Fibroblast of the aortic adventitia (primary cell): ENCODE results near the gene DSCAML1. TPM values are rescaled to one million over a fixed set of nuclear protein-coding genes. Genes with fewer than 3 reads are reported as not detected.

Experiments
- DNase-seq: peaks from one replicate; pipeline ENCODE4 v3.0.0-alpha.2; 2010; ENCODE audit warnings: low read depth
- H3K4me3 ChIP-seq: 2 replicates; pipeline ENCODE4 v1.5.1; 2011; ENCODE audit warnings: low read depth, mild to moderate bottlenecking, control low read depth, low read length, moderate library complexity
- CTCF ChIP-seq: IDR thresholded peaks from 2 replicates; pipeline ENCODE4 v1.5.1; 2011; ENCODE audit warnings: mild to moderate bottlenecking, low read length, control low read depth, inconsistent platforms; ENCODE audit not compliant: insufficient read depth
- total RNA-seq: library from RNA; depleted of rRNA; stranded (reverse); fragments of >200 nt; gene quantifications from 2 replicates; pipeline ENCODE4 v1.2.3, GENCODE V29; 2012; ENCODE audit warnings: low replicate concordance

The DSCAML1 gene
- total RNA-seq, 1 donor: not detected

GRCh38 chr11:117532568-117532967 lies 264.4 kb downstream of the DSCAML1 start:
- H3K4me3 ChIP-seq: no peak overlapping the region
- TF ChIP-seq CTCF: no peak
- DNase-seq: no peak

- DNase-seq: no peak
- H3K4me3 ChIP-seq: no peak overlapping the region
- no peak for TF ChIP-seq CTCF
These were observed 267.2 kb downstream of the DSCAML1 start for GRCh38 chr11:117529816-117530215.

- no peak overlapping the region for H3K4me3 ChIP-seq
- TF ChIP-seq CTCF: no peak
- no peak for DNase-seq
These were observed 268.8 kb downstream of the DSCAML1 start for GRCh38 chr11:117528097-117528721.

- DNase-seq: no peak
- no peak overlapping the region for H3K4me3 ChIP-seq
- TF ChIP-seq CTCF: no peak
These were observed 269.7 kb downstream of the DSCAML1 start for GRCh38 chr11:117527271-117527670.

GRCh38 chr11:117525866-117526542 lies 271.0 kb downstream of the DSCAML1 start:
- no peak for TF ChIP-seq CTCF
- no peak overlapping the region for H3K4me3 ChIP-seq
- DNase-seq: no peak

GRCh38 chr11:117524468-117525183 lies 272.4 kb downstream of the DSCAML1 start:
- no peak for TF ChIP-seq CTCF
- DNase-seq: no peak
- no peak overlapping the region for H3K4me3 ChIP-seq
